Smooth muscle cell (in vitro differentiated cells): ENCODE data around the gene ZNF282. TPM values are rescaled to one million over a fixed set of nuclear protein-coding genes. Genes with fewer than 3 reads are reported as not detected.

Experiments used
- DNase-seq: peaks from one replicate; lab custom pipeline; 2025; ENCODE audit not compliant: unreplicated experiment; lab: John Stamatoyannopoulos, UW
- H2AFZ ChIP-seq: fragments of 200-600 bp; sonication (generic); 2 replicates; pipeline ENCODE4 v1.6.0; 2016; ENCODE audit warnings: antibody characterized with exemption, low read depth, mild to moderate bottlenecking
- H3F3A ChIP-seq: fragments of 200-600 bp; sonication (generic); 2 replicates; pipeline ENCODE4 v1.6.0; 2017; ENCODE audit warnings: antibody characterized with exemption, low read depth
- H3K27ac ChIP-seq: fragments of 200-600 bp; sonication (generic); 2 replicates; pipeline ENCODE4 v1.5.1; 2016; ENCODE audit warnings: low read depth, mild to moderate bottlenecking
- H3K27me3 ChIP-seq: fragments of 200-600 bp; sonication (generic); 2 replicates; pipeline ENCODE4 v1.6.1; 2016; ENCODE audit warnings: low read depth, mild to moderate bottlenecking
- H3K36me3 ChIP-seq: fragments of 200-600 bp; sonication (generic); 2 replicates; pipeline ENCODE4 v1.5.1; 2016; ENCODE audit warnings: low read depth
- H3K4me1 ChIP-seq: fragments of 200-600 bp; sonication (generic); 2 replicates; pipeline ENCODE4 v1.5.1; 2016; ENCODE audit warnings: low read depth
- H3K4me2 ChIP-seq: fragments of 200-600 bp; sonication (generic); 2 replicates; pipeline ENCODE4 v1.6.0; 2016; ENCODE audit warnings: mild to moderate bottlenecking
- H3K4me3 ChIP-seq: fragments of 200-600 bp; sonication (generic); 2 replicates; pipeline ENCODE4 v1.5.1; 2016; ENCODE audit warnings: mild to moderate bottlenecking
- H3K79me2 ChIP-seq: fragments of 200-600 bp; sonication (generic); 2 replicates; pipeline ENCODE4 v1.6.0; 2016; ENCODE audit warnings: low read depth, mild to moderate bottlenecking
- H3K9ac ChIP-seq: fragments of 200-600 bp; sonication (generic); 2 replicates; pipeline ENCODE4 v1.6.0; 2016; ENCODE audit warnings: low read depth
- H3K9me3 ChIP-seq: fragments of 200-600 bp; sonication (generic); replicated peaks from 2 replicates; pipeline ENCODE4 v1.5.1; 2016; ENCODE audit warnings: low read depth
- H4K20me1 ChIP-seq: fragments of 200-600 bp; sonication (generic); 2 replicates; pipeline ENCODE4 v1.6.0; 2016; ENCODE audit warnings: low read depth
- WGBS: methylation state at CpG from one replicate; pipeline ENCODE4 v1.1.7; 2016; ENCODE audit warnings: low lambda C conversion rate; 5-methylcytosine and 5-hydroxymethylcytosine counted together
- polyA plus RNA-seq: library from polyadenylated mRNA; unstranded; fragments of >200 nt; fragmentation: Nextera tagmentation; extraction: Ambion mirVana; gene quantifications from 2 replicates; pipeline ENCODE4 v1.2.1, GENCODE V29; 2016
- total RNA-seq: library from RNA; depleted of rRNA; stranded (reverse); fragments of >200 nt; gene quantifications from 2 replicates; pipeline ENCODE4 v1.2.3, GENCODE V29; 2014
- TF ChIP-seq, protein P1 (sequence below): fragments of 200-600 bp; sonication (generic); IDR thresholded peaks from 2 replicates; pipeline ENCODE4 v1.5.1; 2017; ENCODE audit warnings: borderline replicate concordance, mild to moderate bottlenecking, antibody characterized with exemption; ENCODE audit not compliant: insufficient read depth, poor library complexity, severe bottlenecking

Gene ZNF282
- total RNA-seq (8.9 and 11.0 TPM in 2 replicates), polyA plus RNA-seq (5.0 and 7.0 TPM in 2 replicates)

DNA sequence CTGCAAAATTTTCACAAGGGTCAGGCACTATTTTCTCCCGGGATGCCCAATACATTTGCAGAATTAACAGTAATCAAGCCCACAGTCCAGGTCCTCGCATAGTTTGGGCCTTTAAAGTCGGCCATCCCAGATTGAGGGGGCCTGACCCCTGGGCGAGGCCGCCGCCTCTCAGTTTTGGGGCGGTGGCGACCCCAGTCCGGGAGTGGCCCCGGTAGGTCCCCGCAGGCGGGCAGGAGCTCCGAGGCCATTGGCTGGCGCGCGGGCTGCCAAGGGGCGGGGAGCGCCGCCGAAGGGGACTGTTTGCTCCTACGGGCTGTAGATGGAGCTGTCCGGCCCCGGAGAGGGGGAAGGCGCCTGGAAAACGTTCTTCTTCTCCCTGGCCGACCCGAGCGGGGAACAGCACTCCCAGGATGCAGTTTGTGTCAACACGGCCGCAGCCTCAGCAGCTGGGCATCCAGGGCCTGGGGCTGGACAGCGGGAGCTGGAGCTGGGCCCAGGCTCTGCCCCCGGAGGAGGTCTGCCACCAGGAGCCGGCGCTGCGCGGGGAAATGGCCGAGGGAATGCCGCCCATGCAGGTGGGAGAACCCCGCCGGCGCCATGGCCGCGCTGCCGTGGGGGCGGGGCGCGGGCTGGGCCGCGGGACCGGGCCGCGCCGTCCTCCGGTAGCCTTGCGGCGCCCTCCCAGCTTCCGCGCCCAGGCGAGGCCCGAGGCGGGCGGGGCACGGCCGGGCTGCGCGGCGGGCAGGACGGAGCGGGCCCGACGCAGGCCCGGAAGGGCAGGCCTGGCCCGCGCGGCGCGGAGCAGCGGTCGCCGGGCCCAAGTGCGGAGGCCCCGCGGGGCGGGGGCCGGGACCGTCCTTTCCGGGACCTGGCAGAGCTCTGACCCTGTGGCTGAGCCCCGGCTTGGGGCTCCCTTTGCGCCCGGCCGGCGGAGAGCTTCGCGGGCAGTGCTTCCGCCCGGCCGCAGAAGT is at the start of gene ZNF282:
Gene ZNF282 (plus strand): TSS at position 367 of the 971 bp plus-strand sequence. CDS start 44 bp downstream, at position 411.
- Histone ChIP-seq H3K27me3 (no peaks in the 10 kb centered on the region), H3F3A (no peaks in the 10 kb centered on the region), H3K79me2 (peaks cover 31% of the 10 kb centered on the region), H4K20me1 (peaks cover 19% of the 10 kb centered on the region), H2AFZ (peak within 1 kb of the TSS; percentile 73), H3K9ac (peak within 1 kb of the TSS; percentile 77), H3K27ac (peak within 1 kb of the TSS; percentile 72), H3K36me3 (peaks cover 8% of the 10 kb centered on the region), H3K4me1 (peaks cover 9% of the 10 kb centered on the region), H3K4me3 (peak within 1 kb of the TSS; percentile 97), H3K4me2 (peak within 1 kb of the TSS; percentile 99), H3K9me3 (no peaks in the 10 kb centered on the region)
- 2% methylated on average over 46 of the region's 97 CpGs for WGBS
- DNase-seq = peak; percentile 64
- TF ChIP-seq, protein P1, sequence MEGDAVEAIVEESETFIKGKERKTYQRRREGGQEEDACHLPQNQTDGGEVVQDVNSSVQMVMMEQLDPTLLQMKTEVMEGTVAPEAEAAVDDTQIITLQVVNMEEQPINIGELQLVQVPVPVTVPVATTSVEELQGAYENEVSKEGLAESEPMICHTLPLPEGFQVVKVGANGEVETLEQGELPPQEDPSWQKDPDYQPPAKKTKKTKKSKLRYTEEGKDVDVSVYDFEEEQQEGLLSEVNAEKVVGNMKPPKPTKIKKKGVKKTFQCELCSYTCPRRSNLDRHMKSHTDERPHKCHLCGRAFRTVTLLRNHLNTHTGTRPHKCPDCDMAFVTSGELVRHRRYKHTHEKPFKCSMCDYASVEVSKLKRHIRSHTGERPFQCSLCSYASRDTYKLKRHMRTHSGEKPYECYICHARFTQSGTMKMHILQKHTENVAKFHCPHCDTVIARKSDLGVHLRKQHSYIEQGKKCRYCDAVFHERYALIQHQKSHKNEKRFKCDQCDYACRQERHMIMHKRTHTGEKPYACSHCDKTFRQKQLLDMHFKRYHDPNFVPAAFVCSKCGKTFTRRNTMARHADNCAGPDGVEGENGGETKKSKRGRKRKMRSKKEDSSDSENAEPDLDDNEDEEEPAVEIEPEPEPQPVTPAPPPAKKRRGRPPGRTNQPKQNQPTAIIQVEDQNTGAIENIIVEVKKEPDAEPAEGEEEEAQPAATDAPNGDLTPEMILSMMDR = peak; percentile 31

DNA sequence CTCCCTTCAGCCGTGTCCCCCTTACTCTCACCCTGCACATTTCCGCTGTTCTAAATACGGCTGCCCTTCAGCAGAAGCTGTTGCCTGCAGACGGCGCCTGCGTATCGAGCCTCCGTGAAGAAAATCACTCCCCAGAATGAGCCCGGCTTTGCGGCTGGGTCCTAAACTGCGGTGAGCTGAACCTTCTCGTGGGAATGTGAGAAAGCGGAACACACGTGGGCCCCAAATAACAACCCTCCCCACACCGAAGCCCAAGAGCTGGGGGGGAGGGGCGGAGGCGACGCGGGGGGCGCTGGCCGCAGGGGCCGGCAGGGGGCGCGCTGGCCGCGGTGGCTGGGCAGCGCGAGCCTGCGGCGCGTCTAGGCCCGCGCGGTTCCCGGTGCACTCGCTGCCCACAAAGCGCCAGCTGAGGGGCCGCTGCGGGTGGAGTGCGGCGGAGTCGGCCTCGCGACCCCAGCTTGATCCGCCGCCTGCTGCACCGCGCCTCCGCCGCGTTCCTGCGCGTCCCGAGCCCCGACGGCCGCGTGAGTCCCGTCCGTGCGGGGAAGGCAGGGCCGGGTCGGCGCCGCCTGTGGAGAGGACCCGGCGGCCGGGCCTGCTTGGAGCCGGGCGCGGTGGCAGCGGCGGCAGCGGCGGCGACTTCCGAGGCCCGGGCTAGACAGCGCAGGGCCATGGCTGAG is 48.1 kb upstream of the ZNF282 start, which contains the start of gene ZNF398:
Gene ZNF398 (plus strand): TSS at position 382 of the 680 bp plus-strand sequence. CDS start 290 bp downstream, at position 672.
- TF ChIP-seq, protein P1 = peak; percentile 63
- peaks cover 46% of the 10 kb centered on the region for H3K79me2 ChIP-seq
- DNase-seq = peak; percentile 66
- H3K27me3 ChIP-seq = no peaks in the 10 kb centered on the region
- peaks cover 38% of the 10 kb centered on the region for H4K20me1 ChIP-seq
- H3K4me3 ChIP-seq = peak within 1 kb of the TSS; percentile 96
- no peaks in the 10 kb centered on the region for H3K36me3 ChIP-seq
- H3K9ac ChIP-seq = peak within 1 kb of the TSS; percentile 96
- H3F3A ChIP-seq = no peaks in the 10 kb centered on the region
- H2AFZ ChIP-seq = peak within 1 kb of the TSS; percentile 99
- no peaks in the 10 kb centered on the region for H3K9me3 ChIP-seq
- WGBS = 2% methylated on average over 67 of the region's 79 CpGs
- H3K27ac ChIP-seq = peak within 1 kb of the TSS; percentile 99
- peaks cover 6% of the 10 kb centered on the region for H3K4me1 ChIP-seq
- peak within 1 kb of the TSS; percentile 98 for H3K4me2 ChIP-seq

DNA sequence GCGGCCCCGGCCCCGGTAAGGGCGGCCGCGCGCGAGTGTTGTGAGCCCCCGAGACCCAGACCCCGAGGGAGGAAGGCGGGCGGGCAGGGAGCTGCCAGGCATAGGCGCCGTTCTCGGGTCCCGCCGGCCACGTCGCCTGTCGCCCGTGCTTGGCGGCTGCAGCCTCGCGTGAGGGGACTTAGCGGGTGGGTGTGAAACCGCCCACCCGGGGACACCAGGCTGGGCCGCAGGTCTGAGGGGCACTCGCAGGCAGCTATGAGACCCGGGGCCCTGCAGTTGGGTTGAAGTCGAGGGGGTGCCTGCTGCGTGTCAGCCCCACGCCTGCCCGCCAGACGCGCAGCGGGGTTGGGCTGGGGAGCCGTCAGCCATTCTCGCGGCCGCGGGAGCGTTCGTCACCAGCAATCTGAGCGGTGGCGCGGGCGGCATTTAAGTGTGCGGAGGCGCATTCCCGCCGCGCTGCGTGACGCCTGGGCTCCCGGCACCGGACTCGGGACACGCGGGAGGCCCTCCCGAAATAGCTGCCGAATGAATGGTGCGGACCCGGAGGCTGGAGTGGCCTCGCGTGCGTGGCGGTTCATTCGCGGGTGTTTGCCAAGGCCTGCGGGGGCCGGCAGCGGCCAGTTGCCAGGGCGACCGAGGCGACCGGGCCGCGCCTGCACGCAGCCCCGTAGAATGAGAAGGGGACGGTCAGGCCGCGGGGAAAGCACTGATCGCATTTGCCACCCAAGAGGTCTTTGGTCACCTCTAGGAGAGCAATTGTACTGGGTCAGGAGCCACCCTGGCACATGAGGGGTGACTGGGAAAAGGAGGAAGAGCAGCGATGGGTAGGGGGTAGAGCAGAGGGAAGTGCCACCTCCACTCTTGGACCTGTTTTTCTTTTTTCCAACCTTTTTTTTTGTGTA is 47.3 kb upstream of the ZNF282 start:
- Histone ChIP-seq H3K27me3 (no peaks in the 10 kb centered on the region), H4K20me1 (peaks cover 46% of the 10 kb centered on the region), H3F3A (no peaks in the 10 kb centered on the region), H3K4me3 (peak overlapping the region; percentile 96), H3K9me3 (no peaks in the 10 kb centered on the region), H3K36me3 (no peaks in the 10 kb centered on the region), H3K9ac (peak overlapping the region; percentile 96), H3K27ac (peak overlapping the region; percentile 99), H2AFZ (peak overlapping the region; percentile 71), H3K79me2 (peaks cover 54% of the 10 kb centered on the region), H3K4me2 (peak overlapping the region; percentile 98), H3K4me1 (peaks cover 6% of the 10 kb centered on the region)
- WGBS = under 1% methylated on average over 64 of the region's 86 CpGs
- TF ChIP-seq, protein P1 = no peak
- peak; percentile 69 for DNase-seq
